DMS79 treated with DMSO at 0.1 percent for 48 hours (cell line): ENCODE data around the gene OR7A17.

Experiments
- DNase-seq: peaks from one replicate; lab custom pipeline; 2025; lab: John Stamatoyannopoulos, UW

OR7A17 gene

DNA sequence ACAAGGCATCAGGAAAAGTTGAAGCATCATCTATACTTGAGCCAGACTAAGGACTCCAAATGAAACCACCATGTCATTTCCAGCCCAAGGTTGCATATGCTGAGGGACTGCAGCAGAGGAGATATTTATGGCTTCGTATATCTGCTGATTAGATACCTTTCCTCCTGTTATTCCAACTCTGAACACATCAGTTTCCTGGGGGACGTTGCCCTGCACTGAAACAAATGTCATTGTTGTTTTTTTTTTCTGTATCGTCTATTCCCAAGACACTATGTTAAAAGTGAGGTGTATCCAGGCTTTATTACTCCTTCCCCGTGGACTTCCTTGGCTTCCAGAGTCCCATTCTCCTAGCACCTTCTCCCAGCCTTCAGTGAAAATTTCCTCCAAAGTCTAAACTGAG, at the start of gene OR7A17:
OR7A17 (minus strand) TSS at position 101 of the 400 bp plus-strand sequence. CDS start 4,777 bp downstream, outside the sequence.
- DNase-seq: no peak

DNA sequence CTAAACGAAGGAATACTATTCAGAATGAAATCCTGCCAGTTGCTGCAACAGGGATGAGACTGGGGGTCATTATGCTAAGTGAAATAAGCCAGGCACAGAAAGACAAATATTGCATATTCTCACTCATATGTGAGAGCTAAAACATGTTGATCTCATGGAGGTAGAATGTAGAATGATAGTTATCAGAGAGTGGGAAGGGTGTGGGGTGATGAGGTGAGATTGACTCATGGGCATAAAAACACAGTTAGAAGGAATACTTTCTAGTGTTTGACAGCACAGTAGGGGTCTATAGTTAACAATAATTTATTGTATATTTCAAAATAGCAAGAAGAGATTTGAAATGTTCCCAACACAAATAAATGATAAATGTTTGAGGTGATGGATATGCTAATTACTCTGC, 47.6 kb upstream of the OR7A17 start:
- DNase-seq: no peak

DNA sequence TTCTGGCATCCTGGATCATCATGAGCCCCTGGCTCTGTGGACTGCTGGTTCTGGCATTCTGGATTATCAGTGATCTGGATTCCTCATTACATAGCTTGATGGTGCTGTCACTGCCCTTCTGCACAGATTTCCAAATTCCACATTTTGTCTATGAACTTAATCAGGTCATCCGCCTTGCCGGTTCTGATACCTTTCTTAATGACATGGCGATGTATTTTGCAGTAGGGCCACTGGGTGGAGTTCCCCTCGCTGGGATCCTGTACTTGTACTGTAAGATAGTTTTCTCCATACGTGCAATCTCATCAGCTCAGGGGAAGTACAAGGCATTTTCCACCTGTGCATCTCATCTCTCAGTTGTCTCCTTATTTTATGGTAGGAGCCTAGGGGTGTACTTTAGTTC, 30.9 kb upstream of the OR7A17 start:
- DNase-seq: no peak

DNA sequence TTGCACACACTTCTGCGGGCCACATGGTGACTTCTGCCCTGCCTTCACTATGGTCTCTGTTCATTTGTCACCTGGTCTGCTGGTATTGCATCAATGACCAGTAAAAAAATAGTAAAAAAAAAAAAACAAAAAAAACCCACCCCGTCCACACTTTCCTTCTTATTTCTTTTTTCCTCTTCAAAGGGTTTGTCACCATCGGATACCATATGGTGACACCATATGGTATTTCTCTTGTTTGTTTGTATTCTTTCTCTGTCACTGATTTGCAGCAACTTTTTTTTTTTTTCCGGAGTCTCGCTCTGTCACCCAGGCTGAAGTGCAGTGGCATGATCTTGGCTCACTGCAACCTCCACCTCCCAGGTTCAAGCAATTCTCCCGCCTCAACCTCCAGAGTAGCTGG, 29.2 kb upstream of the OR7A17 start:
- DNase-seq: no peak

DNA sequence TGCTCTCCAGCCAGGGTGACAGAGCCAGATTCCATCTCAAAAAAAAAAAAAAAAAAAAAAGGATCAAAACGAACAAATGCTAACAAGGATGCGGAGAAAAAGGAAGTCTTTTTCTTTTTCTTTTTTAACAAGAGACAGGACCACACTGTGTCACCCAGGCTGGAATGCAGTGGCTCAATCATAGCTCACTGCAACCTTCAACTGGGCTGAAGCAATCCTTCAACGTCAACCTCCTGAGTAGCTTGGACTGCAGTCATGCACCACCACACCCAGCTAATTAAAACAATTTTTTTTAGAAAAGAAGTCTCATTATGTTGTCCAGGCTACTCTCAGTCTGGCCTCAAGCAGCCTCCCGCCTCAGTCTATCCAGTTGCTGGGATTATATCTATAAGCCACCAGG, 20.8 kb upstream of the OR7A17 start:
- DNase-seq: no peak

DNA sequence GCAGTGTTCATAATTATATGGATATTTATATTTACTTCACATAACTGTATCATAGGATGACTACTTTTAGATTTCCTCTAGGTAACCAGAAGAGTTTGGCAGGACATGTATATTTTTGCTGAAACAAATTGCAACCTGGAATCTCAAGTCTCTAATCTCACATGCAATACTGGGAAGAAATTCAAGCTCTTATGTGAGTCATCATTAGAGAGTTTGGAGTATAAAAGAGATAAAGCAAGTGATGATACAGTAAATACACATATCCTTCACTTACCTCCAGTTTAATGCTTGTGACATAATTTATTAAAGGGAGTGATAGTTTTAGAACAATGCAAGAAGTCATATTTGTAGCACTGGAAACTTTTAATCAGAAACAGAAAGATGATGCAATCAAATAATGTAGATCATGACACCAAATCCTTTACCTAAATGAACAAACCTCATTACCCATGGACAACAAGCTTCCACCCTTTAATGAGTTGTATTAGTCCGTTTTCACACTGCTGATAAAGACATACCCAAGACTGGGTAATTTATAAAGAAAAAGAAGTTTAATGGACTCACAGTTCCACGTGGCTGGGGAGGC, 15.8 kb upstream of the OR7A17 start:
- no peak for DNase-seq

DNA sequence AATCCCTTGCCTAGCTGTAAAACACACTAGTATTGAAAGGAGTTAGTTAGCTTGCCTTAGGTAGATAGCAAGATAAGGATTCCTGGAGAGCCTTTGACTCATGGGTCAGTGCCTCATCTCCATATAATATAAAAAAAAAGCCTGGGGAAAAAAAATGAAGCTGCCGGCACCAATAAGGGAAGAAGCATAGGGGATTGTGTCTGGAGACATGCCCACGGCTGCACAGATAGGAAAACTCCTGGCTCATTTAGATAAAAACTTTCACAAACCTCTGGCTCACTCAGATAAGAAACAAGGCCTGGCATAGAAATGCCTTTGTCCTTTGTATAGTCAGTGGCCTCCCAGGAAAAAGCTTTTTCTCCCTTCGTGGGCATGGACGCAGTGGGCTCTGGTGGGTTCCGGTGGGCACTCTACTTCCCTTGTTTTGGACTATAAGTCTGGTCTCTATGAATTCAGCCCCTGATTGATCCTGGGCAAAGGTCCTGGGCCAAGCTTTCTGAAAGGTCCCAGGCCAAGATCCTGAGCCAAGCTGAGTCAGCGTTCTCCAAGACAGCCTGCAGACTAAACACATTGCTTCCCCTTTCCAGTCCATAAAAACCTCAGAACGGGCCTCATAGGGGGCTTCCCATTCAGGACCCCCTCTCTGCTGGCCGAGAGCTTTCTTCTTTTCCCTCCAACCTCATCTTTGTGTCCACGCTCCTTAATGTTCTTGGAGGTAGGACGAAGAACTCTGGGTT, 4.9 kb upstream of the OR7A17 start:
- no peak for DNase-seq

DNA sequence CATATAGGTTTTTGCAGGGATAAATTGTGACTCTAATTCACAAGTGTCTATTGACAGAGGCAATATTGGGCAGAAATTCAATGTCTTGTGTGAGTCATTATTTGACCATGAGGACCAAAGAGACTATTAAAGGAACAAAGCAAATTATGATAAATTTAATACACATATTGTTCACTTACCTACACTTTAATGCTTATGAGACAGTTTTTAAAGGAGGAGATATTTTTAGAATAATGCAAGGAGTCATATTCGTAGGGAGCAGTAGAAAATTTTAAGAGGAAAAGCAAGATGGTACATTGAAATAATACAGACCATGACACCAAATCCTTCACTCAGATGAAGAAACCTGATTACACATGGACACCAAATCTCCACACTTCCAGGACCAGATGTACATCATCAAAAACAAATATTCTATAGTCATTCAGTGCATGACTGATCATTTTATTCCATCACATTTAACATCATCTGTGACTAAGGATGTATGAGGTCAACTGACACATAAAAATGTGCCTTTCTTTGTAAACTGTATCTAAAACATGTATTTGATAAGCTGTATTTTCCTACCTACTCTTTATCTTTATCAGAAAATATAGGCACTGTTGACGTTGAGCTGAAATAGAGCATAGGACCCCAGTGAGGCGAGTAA, 4.2 kb upstream of the OR7A17 start:
- DNase-seq: no peak

DNA sequence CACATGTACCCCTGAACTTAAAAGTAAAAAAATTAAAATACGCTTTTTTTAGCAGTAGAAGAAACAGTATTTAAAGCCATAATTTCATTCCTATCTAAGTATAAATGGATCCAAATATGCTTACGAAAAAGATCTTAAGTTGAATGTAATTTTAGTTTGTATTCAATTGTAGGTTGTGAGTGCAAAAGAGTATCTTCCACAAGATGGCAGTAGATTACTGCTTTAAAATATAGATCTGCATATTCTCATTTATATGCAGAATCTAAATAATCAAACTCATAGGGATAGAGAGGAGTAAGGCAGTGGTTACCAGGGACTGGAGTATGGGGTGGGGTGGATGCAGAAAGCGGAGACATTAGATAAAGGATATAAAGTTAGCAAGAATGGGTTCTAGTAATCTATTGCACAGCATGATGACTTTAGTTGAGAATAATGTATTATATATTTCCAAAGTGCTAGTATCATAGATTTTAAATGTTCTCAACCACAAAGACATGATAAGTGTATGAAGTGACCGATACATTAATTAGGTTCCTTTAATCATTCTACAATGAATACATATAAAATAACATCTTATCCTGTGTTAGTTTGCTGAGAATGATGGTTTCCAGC, 14.2 kb downstream of the OR7A17 start:
- no peak for DNase-seq

DNA sequence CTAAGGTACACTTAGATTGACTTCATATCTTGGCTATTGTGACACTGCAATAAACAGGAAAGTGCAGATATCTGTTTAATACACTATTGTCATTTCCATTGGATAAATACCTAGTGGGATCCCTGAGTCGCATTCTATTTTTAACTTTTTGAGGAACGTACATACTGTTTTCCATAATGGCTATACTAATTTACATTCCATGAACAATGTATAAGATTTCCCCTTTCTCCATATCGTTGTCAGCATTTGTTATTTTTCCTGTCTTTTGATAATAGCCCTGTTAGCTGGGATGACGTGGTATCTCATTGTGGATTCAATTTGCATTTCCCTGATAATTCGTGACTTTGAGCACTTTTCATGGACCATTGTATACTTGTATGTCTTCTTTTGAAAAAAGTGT, 17.4 kb downstream of the OR7A17 start:
- no peak for DNase-seq

DNA sequence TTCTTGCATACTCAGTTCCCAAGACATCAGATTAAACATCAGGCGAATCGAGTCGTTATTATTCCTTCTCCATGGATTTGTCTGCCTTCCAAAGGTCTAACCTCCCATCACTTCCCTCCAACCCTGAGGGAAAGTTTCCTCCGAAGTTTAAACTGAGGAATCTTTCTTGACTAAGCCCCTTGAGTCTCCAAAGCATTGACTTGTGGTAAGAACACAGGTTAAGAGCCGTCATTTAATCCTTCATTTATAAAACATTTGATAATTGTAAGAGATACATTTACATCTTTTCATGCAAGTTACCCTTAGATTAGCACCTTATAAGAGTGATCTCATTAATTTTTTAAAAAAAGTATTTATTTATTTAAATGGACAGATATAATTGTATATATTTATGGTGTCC, 37.1 kb downstream of the OR7A17 start, which contains the start of gene OR7A10:
OR7A10 (minus strand) TSS at position 101 of the 400 bp plus-strand sequence. CDS start 7,045 bp downstream, outside the sequence.
- DNase-seq: no peak

DNA sequence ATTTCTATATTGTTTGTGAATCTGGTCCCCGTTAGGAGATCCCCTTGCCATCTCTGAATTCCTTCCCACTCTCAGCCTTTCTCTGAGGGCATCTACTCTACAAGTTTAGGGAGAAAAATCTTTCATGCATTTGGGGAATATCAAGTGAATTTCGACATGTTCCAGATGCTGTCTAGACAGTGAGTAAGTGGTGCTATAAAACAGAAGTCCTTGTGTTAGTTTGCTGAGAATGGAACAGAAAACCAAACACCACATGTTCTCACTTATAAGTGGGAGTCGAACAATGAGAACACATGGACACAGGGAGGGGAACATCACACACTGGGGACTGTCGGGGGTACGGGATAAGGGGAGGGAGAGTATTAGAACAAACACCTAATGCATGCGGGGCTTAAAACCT, 42.4 kb downstream of the OR7A17 start:
- DNase-seq: no peak

DNA sequence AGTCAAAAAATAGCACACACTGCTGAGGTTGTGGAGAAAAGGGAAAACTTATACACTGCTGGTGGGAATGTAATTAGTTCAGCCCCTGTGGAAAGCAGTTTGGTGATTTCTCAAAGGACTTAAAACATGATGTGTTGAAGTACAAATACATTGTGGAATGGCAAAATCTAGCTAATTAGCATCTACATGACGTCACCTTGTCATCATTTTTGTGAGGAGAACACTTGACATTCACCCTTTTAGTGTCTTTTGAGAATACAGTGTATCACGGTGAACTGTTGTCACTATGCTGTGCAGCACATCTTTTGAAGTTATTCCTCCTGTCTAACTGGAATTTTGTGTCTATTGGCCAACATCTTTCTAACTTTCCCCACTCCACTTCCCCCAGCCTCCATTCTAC, 42.8 kb downstream of the OR7A17 start:
- DNase-seq: no peak

DNA sequence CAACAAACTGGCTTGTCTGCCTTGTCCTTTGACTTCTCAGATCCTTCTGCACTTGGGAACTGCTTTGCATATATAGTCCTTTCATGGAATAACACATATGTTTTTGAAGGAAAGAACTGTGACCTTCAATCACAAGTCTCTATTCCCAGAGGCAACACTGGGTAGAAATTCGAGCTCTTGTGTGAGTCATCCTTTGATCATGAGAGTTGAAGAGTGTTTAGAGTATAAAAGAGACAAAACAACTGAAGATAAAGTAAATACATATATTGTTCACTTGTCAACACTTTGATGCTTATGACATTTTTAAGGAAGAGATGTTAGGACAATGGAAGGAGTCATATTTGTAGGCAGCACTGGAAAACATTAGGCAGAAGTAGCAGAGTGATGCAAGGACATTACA, 45.7 kb downstream of the OR7A17 start:
- no peak for DNase-seq

DNA sequence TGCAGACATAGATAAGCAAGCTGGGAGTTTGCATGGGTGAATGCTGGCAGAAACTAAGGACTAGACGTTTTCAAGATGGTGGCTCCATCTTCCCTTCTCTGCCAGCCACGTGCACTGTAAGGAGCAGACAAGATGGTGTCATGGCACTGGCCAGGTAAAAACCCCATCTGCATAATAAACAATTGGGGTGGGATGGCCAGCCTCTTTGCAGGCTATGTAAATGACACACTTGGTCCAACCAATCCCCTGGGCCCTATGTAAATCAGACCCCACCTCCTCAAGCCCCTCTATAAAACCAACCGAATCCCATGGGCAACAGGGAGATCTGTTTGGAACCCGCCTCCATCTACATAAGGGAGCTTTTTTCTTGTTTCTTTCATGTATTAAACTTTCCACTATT, 48.5 kb downstream of the OR7A17 start:
- DNase-seq: no peak

DNA sequence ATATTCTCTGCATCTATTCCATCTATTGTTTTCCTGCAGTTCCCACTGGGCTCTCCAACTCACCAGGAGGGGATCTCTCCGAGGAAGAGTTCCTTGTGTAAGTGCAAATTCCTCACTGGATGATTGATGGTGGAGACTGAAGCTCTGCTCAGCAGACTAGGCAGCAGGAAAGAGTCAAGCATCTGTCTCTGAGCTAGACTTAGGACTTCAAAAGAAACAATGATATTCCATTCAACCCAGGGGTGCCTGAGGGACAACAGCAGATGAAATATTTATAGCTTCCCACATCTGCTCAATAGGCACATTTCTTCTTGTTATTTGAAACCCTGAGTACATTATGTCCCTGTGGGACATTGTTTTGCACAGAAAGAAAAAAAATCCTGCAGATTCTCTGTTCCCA, 50.9 kb downstream of the OR7A17 start, which contains the start of the genes OR7A5 and OR7C1:
OR7A5 (minus strand) TSS at position 175 of the 400 bp plus-strand sequence. CDS start 6,944 bp downstream, outside the sequence.
OR7C1 (minus strand) TSS at position 175 of the 400 bp plus-strand sequence. CDS start 35,049 bp downstream, outside the sequence.
- no peak for DNase-seq

DNA sequence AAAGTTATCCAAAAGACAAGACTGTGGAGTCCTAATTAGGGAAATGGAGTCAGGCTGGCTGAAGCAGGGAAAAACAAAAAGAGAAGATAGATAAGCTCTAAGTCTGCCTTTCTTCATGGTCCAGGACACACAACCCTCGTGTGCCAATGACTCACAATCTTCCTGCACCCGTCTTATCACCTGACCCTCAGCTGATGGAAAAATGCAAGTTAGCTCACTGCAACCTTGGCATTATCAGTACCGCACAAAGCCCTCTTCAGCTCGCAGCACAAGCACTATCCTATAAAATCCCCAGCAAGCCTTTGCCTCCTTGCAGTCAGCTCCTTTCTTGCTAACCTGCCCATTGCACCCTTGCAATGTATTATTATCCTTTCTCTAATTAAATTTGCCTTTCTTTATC, 55.2 kb downstream of the OR7A17 start:
- no peak for DNase-seq
